B cell (primary cell): ENCODE results near the gene ATP2B3. TPM values are rescaled to one million over a fixed set of nuclear protein-coding genes. Genes with fewer than 3 reads are reported as not detected.

Experiments
- ATAC-seq: fragments of 200-7000 bp; cut with Tn5 transposase; one replicate; pipeline ENCODE4 v1.10.0; 2021; ENCODE audit warnings: low read depth, mild to moderate bottlenecking, moderate number of reproducible peaks, moderate library complexity
- CTCF ChIA-PET: fragments of 350-600 bp; sonication (Branson Sonifier 250); formaldehyde crosslinking; loops from one replicate; lab custom pipeline; 2021; ENCODE audit warnings: antibody characterized with exemption, inconsistent platforms; lab: Charles Lee
- POLR2A ChIA-PET: fragments of 350-600 bp; sonication (Branson Sonifier 250); formaldehyde crosslinking; loops from one replicate; lab custom pipeline; 2021; ENCODE audit warnings: antibody characterized with exemption; lab: Charles Lee
- DNase-seq: peaks from one replicate; pipeline ENCODE4 v3.0.0; 2013
- H2AFZ ChIP-seq: 2 replicates; pipeline ENCODE4 v1.6.1; 2012; ENCODE audit warnings: mild to moderate bottlenecking, low read depth, low read length; ENCODE audit not compliant: insufficient read depth, poor library complexity, severe bottlenecking
- H3K27ac ChIP-seq, 2 donors: 1 replicate in 1 of 2; 2 replicates in 1 of 2; pipeline ENCODE4 v1.5.1; 2012 to 2013; ENCODE audit warnings: low read length in 2 of 2, mild to moderate bottlenecking in 2 of 2, moderate library complexity in 1 of 2
- H3K27me3 ChIP-seq, 4 experiments: fragments of 200-600 bp in 1 of 4; sonication (generic) in 1 of 4; replicated peaks in 1 of 4; 1 replicate in 2 of 4; 2 replicates in 2 of 4; pipeline versions ENCODE4 v1.6.1 to v1.7.0; 2013 to 2016; ENCODE audit warnings: low read length in 3 of 4, mild to moderate bottlenecking in 2 of 4, mixed read lengths in 1 of 4, moderate library complexity in 1 of 4; ENCODE audit not compliant: insufficient read depth in 4 of 4, control insufficient read depth in 3 of 4; ENCODE audit errors: control extremely low read depth in 1 of 4
- H3K36me3 ChIP-seq, 2 experiments: replicated peaks in 1 of 2; 1 replicate in 1 of 2; 2 replicates in 1 of 2; pipeline versions ENCODE4 v1.6.1 to v1.7.1; 2013; ENCODE audit warnings: low read length in 1 of 2; ENCODE audit not compliant: insufficient read depth in 2 of 2, control insufficient read depth in 1 of 2; ENCODE audit errors: control extremely low read depth in 1 of 2, extremely low read depth in 1 of 2
- H3K4me1 ChIP-seq, 2 donors: fragments of 200-600 bp in 1 of 2; sonication (generic) in 1 of 2; 1 replicate in 1 of 2; 2 replicates in 1 of 2; pipeline versions ENCODE4 v1.5.1 to v1.6.1; 2013 to 2017; ENCODE audit warnings: low read length in 2 of 2; ENCODE audit not compliant: control insufficient read depth in 2 of 2, insufficient read depth in 2 of 2
- H3K4me2 ChIP-seq: replicated peaks from 2 replicates; pipeline ENCODE3; 2012; ENCODE audit warnings: mild to moderate bottlenecking, low read depth, low read length; ENCODE audit not compliant: poor library complexity, severe bottlenecking
- H3K4me3 ChIP-seq, 5 experiments: fragments of 200-600 bp in 1 of 5; sonication (generic) in 1 of 5; 1 replicate in 3 of 5; 2 replicates in 2 of 5; pipeline versions ENCODE4 v1.5.1 to v1.7.0; 2011 to 2016; ENCODE audit warnings: low read length in 4 of 5, mild to moderate bottlenecking in 4 of 5, low read depth in 2 of 5, control low read depth in 1 of 5, moderate library complexity in 1 of 5; ENCODE audit not compliant: insufficient read depth in 1 of 5; ENCODE audit errors: control extremely low read depth in 1 of 5, extremely low read depth in 1 of 5
- H3K79me2 ChIP-seq: fragments of 200-600 bp; sonication (generic); one replicate; pipeline ENCODE4 v1.6.0; 2016; ENCODE audit warnings: low read length; ENCODE audit not compliant: control insufficient read depth, insufficient read depth
- H3K9ac ChIP-seq: fragments of 200-600 bp; sonication (generic); 2 replicates; pipeline ENCODE4 v1.6.1; 2017; ENCODE audit warnings: mild to moderate bottlenecking, low read length, moderate library complexity
- H3K9me3 ChIP-seq, 3 donors: one replicate each; pipeline versions ENCODE4 v1.6.1 to v1.7.1; 2013; ENCODE audit warnings: low read length in 2 of 3; ENCODE audit not compliant: control insufficient read depth in 2 of 3, insufficient read depth in 1 of 3; ENCODE audit errors: control extremely low read depth in 1 of 3
- H4K20me1 ChIP-seq: 2 replicates; pipeline ENCODE4 v1.6.0; 2012; ENCODE audit warnings: mild to moderate bottlenecking, low read length; ENCODE audit not compliant: insufficient read depth, control insufficient read depth, poor library complexity, severe bottlenecking
- H3K27ac Mint-ChIP-seq: one replicate; pipeline ENCODE4 v1.8.0; 2021; ENCODE audit warnings: mixed read lengths
- H3K27me3 Mint-ChIP-seq: one replicate; pipeline ENCODE4 v1.8.0; 2021; ENCODE audit warnings: mixed read lengths
- H3K4me1 Mint-ChIP-seq: one replicate; pipeline ENCODE4 v1.8.0; 2021; ENCODE audit warnings: mixed read lengths
- H3K4me3 Mint-ChIP-seq: one replicate; pipeline ENCODE4 v1.8.0; 2021; ENCODE audit warnings: mixed read lengths
- H3K9me3 Mint-ChIP-seq: one replicate; pipeline ENCODE4 v1.8.0; 2022; ENCODE audit warnings: mixed read lengths; ENCODE audit not compliant: insufficient read depth
- EZH2 ChIP-seq: IDR thresholded peaks from 2 replicates; pipeline ENCODE4 v1.6.1; 2012; ENCODE audit warnings: borderline replicate concordance, low read depth, mild to moderate bottlenecking, moderate library complexity, low read length; ENCODE audit not compliant: insufficient read depth, poor library complexity, severe bottlenecking
- WGBS: methylation state at CpG from one replicate; pipeline ENCODE4 v1.1.5; 2013; ENCODE audit warnings: missing lambda C conversion rate; ENCODE audit not compliant: insufficient coverage; 5-methylcytosine and 5-hydroxymethylcytosine counted together
- intact Hi-C: fragments of 100-400 bp; cut with micrococcal nuclease; formaldehyde crosslinking; loops from one replicate; pipeline ENCODE4 v1.10.0; 2022
- polyA plus RNA-seq: library from polyadenylated mRNA; depleted of rRNA; stranded (reverse); fragments of >200 nt; gene quantifications from 2 replicates; pipeline ENCODE4 v1.2.3, GENCODE V29; 2012
- total RNA-seq, 2 donors: library from RNA; stranded (reverse); fragments of 120-200 nt in 1 of 2; gene quantifications; 1 replicate in 1 of 2; 2 replicates in 1 of 2; pipeline versions ENCODE4 v1.2.3 to v1.2.4, GENCODE V29; 2013 to 2022
- TF ChIP-seq, protein P1 (sequence below): fragments of 200-600 bp; IDR thresholded peaks from one replicate; pipeline ENCODE4 v1.8.0; 2022; ENCODE audit warnings: antibody characterized with exemption, mild to moderate bottlenecking

ATP2B3 gene
- total and polyA plus RNA-seq, 2 donors (not counting 1 experiment from before 2014, with no cell fraction given) = not detected

DNA sequence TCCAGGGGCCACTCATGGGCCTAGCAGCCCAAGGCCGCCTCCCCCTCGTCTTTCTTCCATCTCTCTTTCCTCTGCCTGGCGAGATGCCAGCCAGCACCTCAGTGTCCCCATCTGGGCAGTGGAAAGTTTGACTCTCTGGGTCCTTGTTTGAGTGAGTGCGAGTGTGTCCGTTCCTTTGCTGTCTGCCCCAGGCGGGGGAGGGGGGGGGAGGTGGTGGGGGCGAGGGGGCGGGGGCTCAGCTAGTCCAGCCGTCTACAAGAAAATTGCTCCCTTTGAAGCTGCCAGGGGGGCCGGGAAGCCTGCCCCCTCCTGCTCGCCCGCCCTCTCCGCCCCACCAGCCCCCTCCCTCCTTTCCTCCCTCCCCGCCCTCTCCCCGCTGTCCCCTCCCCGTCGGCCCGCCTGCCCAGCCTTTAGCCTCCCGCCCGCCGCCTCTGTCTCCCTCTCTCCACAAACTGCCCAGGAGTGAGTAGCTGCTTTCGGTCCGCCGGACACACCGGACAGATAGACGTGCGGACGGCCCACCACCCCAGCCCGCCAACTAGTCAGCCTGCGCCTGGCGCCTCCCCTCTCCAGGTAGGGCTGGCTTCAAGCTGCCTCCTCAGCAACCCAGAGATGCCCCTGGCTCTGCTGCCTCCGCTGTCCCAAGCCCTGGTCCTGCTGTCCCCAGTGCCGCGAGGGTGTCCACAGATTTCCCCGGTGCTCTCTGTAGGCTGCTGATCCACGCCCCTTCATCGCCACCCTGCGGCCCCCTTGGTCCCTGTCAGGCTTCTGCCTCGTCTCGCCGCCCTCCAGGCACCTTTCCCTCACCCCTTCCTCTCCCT lies 22.7 kb upstream of the ATP2B3 start, which contains the start of gene BGN:
TSS of gene BGN (plus strand) at position 440 of the 821 bp plus-strand sequence. CDS start 9,652 bp downstream, outside the sequence.
- no peak for DNase-seq
- no peak for ATAC-seq
- no peak within 1 kb of the TSS for H3K27ac ChIP-seq

DNA sequence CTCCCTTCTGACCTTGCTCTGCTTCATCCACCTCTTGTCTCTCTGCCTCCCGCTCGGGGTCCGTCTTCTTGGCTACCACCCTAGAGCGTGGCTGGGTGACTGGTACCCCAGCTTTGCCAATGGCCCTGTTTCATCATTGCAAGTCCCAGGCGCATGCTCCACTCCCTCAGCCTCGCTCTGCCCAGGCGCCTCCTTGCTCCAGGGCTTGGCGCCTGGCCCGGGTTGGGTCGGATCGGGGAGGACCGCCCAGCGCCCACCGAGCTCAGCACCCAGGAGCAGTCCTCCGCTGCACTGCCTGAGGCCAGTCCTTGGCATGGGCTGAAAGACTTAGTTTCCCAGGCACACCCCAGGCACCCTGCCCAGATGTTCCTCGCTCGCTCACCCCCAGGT lies 22.1 kb upstream of the ATP2B3 start:
- intact Hi-C loops = no loop called here
- no peak overlapping the region for H3K4me3 ChIP-seq
- H3K79me2 ChIP-seq = no peaks in the 10 kb centered on the region
- no peaks in the 10 kb centered on the region for H3K4me1 ChIP-seq
- H4K20me1 ChIP-seq = no peaks in the 10 kb centered on the region
- ATAC-seq (no peak), DNase-seq (no peak)
- Mint-ChIP-seq H3K27ac (no peak overlapping the region), H3K4me1 (no peaks in the 10 kb centered on the region), H3K4me3 (no peak overlapping the region), H3K9me3 (no peaks in the 10 kb centered on the region), H3K27me3 (no peaks in the 10 kb centered on the region)
- H3K9me3 ChIP-seq = no peaks in the 10 kb centered on the region
- no peak for TF ChIP-seq EZH2
- TF ChIP-seq, protein P1, sequence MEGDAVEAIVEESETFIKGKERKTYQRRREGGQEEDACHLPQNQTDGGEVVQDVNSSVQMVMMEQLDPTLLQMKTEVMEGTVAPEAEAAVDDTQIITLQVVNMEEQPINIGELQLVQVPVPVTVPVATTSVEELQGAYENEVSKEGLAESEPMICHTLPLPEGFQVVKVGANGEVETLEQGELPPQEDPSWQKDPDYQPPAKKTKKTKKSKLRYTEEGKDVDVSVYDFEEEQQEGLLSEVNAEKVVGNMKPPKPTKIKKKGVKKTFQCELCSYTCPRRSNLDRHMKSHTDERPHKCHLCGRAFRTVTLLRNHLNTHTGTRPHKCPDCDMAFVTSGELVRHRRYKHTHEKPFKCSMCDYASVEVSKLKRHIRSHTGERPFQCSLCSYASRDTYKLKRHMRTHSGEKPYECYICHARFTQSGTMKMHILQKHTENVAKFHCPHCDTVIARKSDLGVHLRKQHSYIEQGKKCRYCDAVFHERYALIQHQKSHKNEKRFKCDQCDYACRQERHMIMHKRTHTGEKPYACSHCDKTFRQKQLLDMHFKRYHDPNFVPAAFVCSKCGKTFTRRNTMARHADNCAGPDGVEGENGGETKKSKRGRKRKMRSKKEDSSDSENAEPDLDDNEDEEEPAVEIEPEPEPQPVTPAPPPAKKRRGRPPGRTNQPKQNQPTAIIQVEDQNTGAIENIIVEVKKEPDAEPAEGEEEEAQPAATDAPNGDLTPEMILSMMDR = no peak
- ChIA-PET POLR2A (no interaction called here), CTCF (no interaction called here)
- no peak overlapping the region for H3K4me2 ChIP-seq
- H3K27ac ChIP-seq = no peak overlapping the region
- peaks cover 0 to 11% (median 3%) of the 10 kb centered on the region in 4 experiments for H3K27me3 ChIP-seq
- no peak overlapping the region for H3K9ac ChIP-seq
- H3K36me3 ChIP-seq = no peaks in the 10 kb centered on the region
- 47% methylated on average over 13 of the region's 17 CpGs for WGBS
- no peak overlapping the region for H2AFZ ChIP-seq

More for the DNA sequence above, 22.7 kb upstream of the ATP2B3 start, which contains the start of gene BGN:
- H3K79me2 ChIP-seq = no peaks in the 10 kb centered on the region
- no peak within 1 kb of the TSS for H3K9ac ChIP-seq
- intact Hi-C loops = no loop called here
- no peak for TF ChIP-seq EZH2
- TF ChIP-seq, protein P1 = no peak
- H3K27ac Mint-ChIP-seq = no peak within 1 kb of the TSS
- H4K20me1 ChIP-seq = no peaks in the 10 kb centered on the region
- H3K4me3 ChIP-seq = no peak within 1 kb of the TSS
- no peaks in the 10 kb centered on the region for H3K4me1 ChIP-seq
- no peaks in the 10 kb centered on the region for H3K4me1 Mint-ChIP-seq
- H3K9me3 ChIP-seq = no peaks in the 10 kb centered on the region
- H3K4me2 ChIP-seq = no peak within 1 kb of the TSS
- H3K9me3 Mint-ChIP-seq = no peaks in the 10 kb centered on the region
- POLR2A ChIA-PET = no interaction called here
- H3K4me3 Mint-ChIP-seq = no peak within 1 kb of the TSS
- 23% methylated on average over 21 of the region's 41 CpGs for WGBS
- H2AFZ ChIP-seq = no peak within 1 kb of the TSS
- CTCF ChIA-PET = no interaction called here
- H3K36me3 ChIP-seq = no peaks in the 10 kb centered on the region
- H3K27me3 Mint-ChIP-seq = no peaks in the 10 kb centered on the region
- peaks cover 0 to 11% (median 3%) of the 10 kb centered on the region in 4 experiments for H3K27me3 ChIP-seq
